ENCODE results near the gene STOX2.

GRCh38 chr4:183915976-183916375 is 10.9 kb downstream of the STOX2 start:
- TF ChIP-seq POLR2A (IDR thresholded peaks at IDR 0.05) (no peak), CTCF (IDR thresholded peaks at IDR 0.05) (no peak)
